ENCODE results near the gene ELAPOR2. TPM values are rescaled to one million over a fixed set of nuclear protein-coding genes. Genes with fewer than 3 reads are reported as not detected.

The ELAPOR2 gene
- total and polyA plus RNA-seq, 9 of the 15 experiments (the other 6 are each of a cell fraction or from before 2014, with no cell fraction given), result 9.2 to 72.0 (median 35.0) TPM

DNA sequence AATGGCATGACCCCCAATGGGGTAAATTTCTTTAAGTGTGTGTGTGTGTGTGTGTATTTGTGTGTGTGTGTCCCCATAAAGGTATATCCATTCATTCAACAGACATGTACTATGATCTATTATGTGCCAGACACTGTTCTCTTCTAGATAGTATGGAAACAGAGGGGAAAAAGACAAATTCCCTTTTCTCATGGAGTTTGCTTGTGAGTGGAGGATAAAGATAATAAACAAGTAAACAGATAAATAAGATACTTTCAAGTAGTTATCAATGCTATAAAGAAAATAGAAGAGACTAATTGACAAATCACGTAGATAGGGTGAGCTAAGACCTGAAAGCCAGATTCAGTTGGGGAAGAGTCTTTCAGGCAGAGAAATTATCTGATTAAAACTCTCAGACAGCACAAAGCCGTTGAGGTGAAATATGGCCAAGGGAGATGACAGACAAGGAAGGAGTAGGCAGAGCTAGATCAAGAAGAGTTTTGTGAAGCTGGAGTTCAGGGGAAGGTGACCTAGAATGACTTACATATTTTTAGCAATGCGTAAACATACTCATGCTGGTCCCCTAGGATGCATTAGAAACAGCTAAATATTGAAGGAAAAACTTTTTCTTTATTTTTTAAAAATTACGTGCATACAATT, 47.6 kb upstream of the ELAPOR2 start (continued):
- TF ChIP-seq ZNF398 (CRISPR knock-in tag; IDR thresholded peaks at IDR 0.05), result no peak
- no peak for TF ChIP-seq ZNF431 (CRISPR knock-in tag; IDR thresholded peaks at IDR 0.05)
- TF ChIP-seq, protein P1, sequence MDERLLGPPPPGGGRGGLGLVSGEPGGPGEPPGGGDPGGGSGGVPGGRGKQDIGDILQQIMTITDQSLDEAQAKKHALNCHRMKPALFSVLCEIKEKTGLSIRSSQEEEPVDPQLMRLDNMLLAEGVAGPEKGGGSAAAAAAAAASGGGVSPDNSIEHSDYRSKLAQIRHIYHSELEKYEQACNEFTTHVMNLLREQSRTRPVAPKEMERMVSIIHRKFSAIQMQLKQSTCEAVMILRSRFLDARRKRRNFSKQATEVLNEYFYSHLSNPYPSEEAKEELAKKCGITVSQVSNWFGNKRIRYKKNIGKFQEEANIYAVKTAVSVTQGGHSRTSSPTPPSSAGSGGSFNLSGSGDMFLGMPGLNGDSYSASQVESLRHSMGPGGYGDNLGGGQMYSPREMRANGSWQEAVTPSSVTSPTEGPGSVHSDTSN (CRISPR knock-in tag; IDR thresholded peaks at IDR 0.05; ENCODE audit: low read depth), result no peak; the same call in 1 of the 2 replicates
- TF ChIP-seq, protein P1 (tag; conservative IDR thresholded peaks at IDR 0.05; ENCODE audit: low read depth), result peak; percentile 99
- peak; percentile 90 for TF ChIP-seq ARID1B (IDR thresholded peaks at IDR 0.05)
- TF ChIP-seq MAFG (tag; conservative IDR thresholded peaks at IDR 0.05), result 0 out of 2 replicates have a peak, but pooled peaks have one; percentile 18
- TF ChIP-seq RBM25 (IDR thresholded peaks at IDR 0.05; ENCODE audit: low read depth, low read length, severe bottlenecking), result no peak
- no peak for TF ChIP-seq LCOR (CRISPR knock-in tag; IDR thresholded peaks at IDR 0.05)
- TF ChIP-seq ZHX1 (conservative IDR thresholded peaks at IDR 0.05; ENCODE audit: low read length), result no peak
- TF ChIP-seq MBD2 (IDR thresholded peaks at IDR 0.05; ENCODE audit: borderline replicate concordance, low read depth), result 0 out of 2 replicates have a peak, but pooled peaks have one; percentile 26
- TF ChIP-seq ZNF384 (IDR thresholded peaks at IDR 0.05; ENCODE audit: low read depth, low read length), result no peak
- 0 out of 4 replicates have a peak, but pooled peaks of 1 of the 2 experiments have one; percentile 19 for TF ChIP-seq FOXK2 (conservative IDR thresholded peaks at IDR 0.05 in 1 of 2, IDR thresholded peaks at IDR 0.05 in 1 of 2; ENCODE audit: low read depth in 2 of 2)
- TF ChIP-seq NFYB (IDR thresholded peaks at IDR 0.05; ENCODE audit: extremely low read depth, insufficient read length), result no peak
- no peak for TF ChIP-seq CHD2 (IDR thresholded peaks at IDR 0.05; ENCODE audit: low read depth, low read length)
- peak; percentile 92; the same call in 1 of the 2 replicates for TF ChIP-seq RNF2 (IDR thresholded peaks at IDR 0.05)
- 0 out of 2 replicates have a peak, but pooled peaks have one; percentile 36 for TF ChIP-seq MEF2D (tag; conservative IDR thresholded peaks at IDR 0.05; ENCODE audit: low read depth)
- peak in 1 of 2 experiments; percentile 81; a peak in 1 of 4 replicates for TF ChIP-seq ARNT (IDR thresholded peaks at IDR 0.05)
- TF ChIP-seq L3MBTL2 (IDR thresholded peaks at IDR 0.05), result 0 out of 2 replicates have a peak, but pooled peaks have one; percentile 16
- TF ChIP-seq HMGN3 (IDR thresholded peaks at IDR 0.05; ENCODE audit: borderline replicate concordance, extremely low read depth, insufficient read length, low read depth, low read length), result no peak
- TF ChIP-seq ASH1L (IDR thresholded peaks at IDR 0.05; ENCODE audit: borderline replicate concordance, low read depth, partially characterized antibody), result no peak

Measured in K562 (cell line).